Stimulated activated naive B cell treated with anti-CD40 and anti-IgM and Interleukin-4, amounts not matched to agents 10 μg/mL and 1 μg/mL and 100 μg/mL, for 72 hours (primary cell): Measurements from ENCODE around the gene SH3RF1.

ENCODE experiments used
- ATAC-seq, 2 donors: fragments of 150-1000 bp; cut with Tn5 transposase; replicated peaks; 2 replicates each; pipeline ENCODE4 v1.10.0; 2021; ENCODE audit warnings: moderate library complexity in 1 of 2
- DNase-seq: peaks from one replicate; pipeline ENCODE4 v3.0.0; 2021
- H3K27ac Mint-ChIP-seq: one replicate; pipeline ENCODE4 v1.8.0; 2022; ENCODE audit warnings: mild to moderate bottlenecking, mixed read lengths
- H3K27me3 Mint-ChIP-seq, 2 donors: one replicate each; pipeline ENCODE4 v1.8.0; 2022; ENCODE audit warnings: mixed read lengths in 2 of 2
- H3K36me3 Mint-ChIP-seq, 2 donors: one replicate each; pipeline ENCODE4 v1.8.0; 2022; ENCODE audit warnings: mixed read lengths in 2 of 2, mild to moderate bottlenecking in 1 of 2
- H3K4me1 Mint-ChIP-seq, 2 donors: one replicate each; pipeline ENCODE4 v1.8.0; 2022; ENCODE audit warnings: mixed read lengths in 2 of 2, mild to moderate bottlenecking in 1 of 2
- H3K4me3 Mint-ChIP-seq, 2 donors: one replicate each; pipeline ENCODE4 v1.8.0; 2022; ENCODE audit warnings: mild to moderate bottlenecking in 2 of 2, mixed read lengths in 2 of 2, moderate library complexity in 1 of 2
- H3K9me3 Mint-ChIP-seq, 2 donors: one replicate each; pipeline ENCODE4 v1.8.0; 2022; ENCODE audit warnings: mixed read lengths in 2 of 2, mild to moderate bottlenecking in 1 of 2

Gene SH3RF1

DNA sequence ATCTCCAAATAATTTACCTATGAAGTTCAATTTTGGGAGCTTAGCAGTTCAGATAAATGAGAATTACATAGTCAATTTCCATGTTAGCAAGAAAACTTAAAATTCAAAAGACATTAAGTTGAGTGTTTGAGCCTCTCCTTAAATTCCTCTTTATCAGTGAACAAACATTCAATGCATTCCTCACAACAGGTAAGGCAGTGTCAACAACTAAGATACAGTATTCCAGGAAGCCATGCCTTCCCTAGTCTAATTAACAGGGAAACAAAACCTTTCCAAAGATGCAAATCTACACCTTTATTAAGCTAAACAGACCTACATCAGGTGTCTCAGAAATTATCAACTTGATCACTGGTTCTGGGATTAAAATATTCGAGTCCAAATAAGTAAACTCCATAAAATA lies 3.7 kb downstream of the SH3RF1 start:
- Mint-ChIP-seq H3K27ac (no peak overlapping the region), H3K4me3 (no peak overlapping the region), H3K4me1 (peaks cover 4 to 22% of the 10 kb centered on the region in 2 donors), H3K36me3 (peaks cover 0 to 4% of the 10 kb centered on the region in 2 donors), H3K27me3 (peaks cover 7 to 12% of the 10 kb centered on the region in 2 donors), H3K9me3 (no peaks in the 10 kb centered on the region)
- ATAC-seq (no peak), DNase-seq (no peak)

DNA sequence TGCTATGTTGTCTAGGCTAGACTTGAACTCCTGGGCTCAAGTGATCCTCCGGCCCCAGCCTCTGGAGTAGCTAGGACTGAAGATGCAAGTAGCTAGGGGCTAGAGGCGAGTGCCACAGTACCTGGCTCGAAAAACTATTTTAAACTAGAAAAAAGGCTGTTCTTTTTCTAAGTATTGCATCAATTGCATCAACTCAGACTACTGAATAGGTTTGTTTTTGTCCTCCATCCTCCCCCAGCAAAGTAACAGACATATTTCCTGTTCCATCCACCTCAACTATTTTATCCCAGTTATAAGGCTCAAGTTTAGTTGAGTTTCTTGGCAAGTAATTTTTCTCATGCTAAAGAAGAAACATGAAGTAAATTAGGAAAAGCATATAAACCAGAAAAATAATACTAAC lies 4.1 kb downstream of the SH3RF1 start:
- no peak for ATAC-seq
- Mint-ChIP-seq H3K27me3 (peaks cover 7 to 12% of the 10 kb centered on the region in 2 donors), H3K27ac (no peak overlapping the region), H3K36me3 (peaks cover 0 to 4% of the 10 kb centered on the region in 2 donors), H3K4me1 (peaks cover 4 to 18% of the 10 kb centered on the region in 2 donors), H3K4me3 (no peak overlapping the region), H3K9me3 (no peaks in the 10 kb centered on the region)
- no peak for DNase-seq

DNA sequence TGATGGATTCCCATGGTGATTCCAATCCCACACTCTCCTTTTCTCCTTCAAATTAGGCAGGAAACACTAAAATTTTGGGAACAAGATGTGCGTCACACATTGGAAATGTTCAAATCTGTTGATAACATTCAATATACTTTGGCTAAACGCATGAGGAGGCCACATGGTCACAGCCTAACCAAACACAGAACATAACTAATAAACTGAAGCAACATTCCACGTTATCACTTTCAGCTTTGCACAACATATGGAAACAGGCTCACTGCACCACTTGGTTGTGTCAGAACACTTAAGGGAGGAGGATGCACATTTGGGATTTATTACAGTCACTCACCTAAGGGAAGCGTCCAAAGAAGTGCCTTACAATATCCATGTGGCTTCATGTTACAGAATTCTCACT lies 4.7 kb downstream of the SH3RF1 start:
- Mint-ChIP-seq H3K27me3 (peaks cover 7 to 12% of the 10 kb centered on the region in 2 donors), H3K27ac (no peak overlapping the region), H3K36me3 (peaks cover 0 to 4% of the 10 kb centered on the region in 2 donors), H3K4me3 (no peak overlapping the region), H3K4me1 (peaks cover 4 to 12% of the 10 kb centered on the region in 2 donors), H3K9me3 (no peaks in the 10 kb centered on the region)
- DNase-seq: no peak
- no peak for ATAC-seq

DNA sequence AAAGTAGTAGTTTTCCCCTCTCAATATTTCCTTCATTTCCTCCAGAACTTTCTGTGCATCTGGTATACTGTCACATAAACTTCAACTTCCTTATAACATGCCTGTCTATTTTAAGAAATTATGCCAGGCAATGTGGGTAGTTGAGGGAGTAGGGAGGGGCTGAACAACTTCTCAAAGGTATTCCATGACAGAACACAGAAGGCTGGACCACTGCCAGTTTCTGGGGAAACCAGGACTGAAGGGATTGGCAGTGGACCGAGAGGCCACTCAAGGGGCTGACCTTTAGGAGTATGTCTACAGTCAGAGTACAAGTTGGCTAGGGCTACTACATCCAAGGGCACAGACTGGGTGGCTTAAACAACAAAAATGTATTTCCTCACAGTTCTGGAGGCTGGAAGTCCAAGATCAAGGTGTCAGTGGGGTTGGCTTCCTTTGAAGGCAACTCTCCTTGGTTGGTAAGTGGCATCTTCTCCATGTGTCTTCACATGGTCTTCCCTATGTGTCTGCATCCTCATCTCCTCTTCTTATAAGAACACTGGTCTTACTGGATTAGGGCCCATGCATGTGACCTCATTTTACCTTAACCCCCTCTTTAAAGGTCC lies 6.9 kb downstream of the SH3RF1 start:
- Mint-ChIP-seq H3K27ac (no peak overlapping the region), H3K4me3 (no peak overlapping the region), H3K36me3 (peaks cover 0 to 4% of the 10 kb centered on the region in 2 donors), H3K9me3 (no peaks in the 10 kb centered on the region), H3K4me1 (peaks cover 0 to 1% of the 10 kb centered on the region in 2 donors), H3K27me3 (peaks cover 9 to 10% of the 10 kb centered on the region in 2 donors)
- DNase-seq (no peak), ATAC-seq (no peak)

DNA sequence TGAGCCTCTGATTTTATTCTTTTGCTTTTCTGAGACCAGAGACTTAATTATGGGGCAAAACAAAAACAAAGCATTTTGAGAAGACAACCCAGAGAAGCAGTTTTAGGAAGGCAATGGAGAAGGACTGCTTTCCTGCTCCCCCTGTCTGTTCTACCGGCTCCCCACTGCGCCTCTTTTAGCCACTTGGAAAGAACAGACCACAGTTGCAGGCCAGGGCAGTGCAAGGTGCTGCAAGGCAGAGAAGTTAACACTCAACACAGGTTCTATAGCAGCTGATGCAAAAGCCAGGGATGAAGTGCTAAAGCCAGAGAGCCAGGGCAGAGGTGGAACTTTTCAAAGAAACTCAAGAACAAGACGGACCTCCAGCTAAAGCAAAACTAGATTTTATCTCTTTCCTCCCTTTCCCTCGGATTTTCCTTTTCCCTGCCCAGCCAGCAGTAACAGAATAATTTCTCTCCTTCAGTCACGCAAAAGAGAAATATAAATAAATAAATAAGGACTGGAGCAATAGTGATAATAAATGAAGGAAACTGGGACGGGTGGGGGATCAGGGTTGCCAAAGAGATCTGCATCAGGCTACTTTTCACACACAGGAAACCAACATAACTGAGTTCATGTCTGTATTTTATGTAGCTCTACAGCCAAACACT lies 10.4 kb downstream of the SH3RF1 start:
- H3K27ac Mint-ChIP-seq: no peak overlapping the region
- ATAC-seq: no peak
- peaks cover 0 to 5% of the 10 kb centered on the region in 2 donors for H3K4me1 Mint-ChIP-seq
- H3K27me3 Mint-ChIP-seq: peaks cover 4 to 7% of the 10 kb centered on the region in 2 donors
- H3K4me3 Mint-ChIP-seq: no peak overlapping the region
- no peaks in the 10 kb centered on the region for H3K9me3 Mint-ChIP-seq
- peaks cover 0 to 4% of the 10 kb centered on the region in 2 donors for H3K36me3 Mint-ChIP-seq
- DNase-seq: no peak

DNA sequence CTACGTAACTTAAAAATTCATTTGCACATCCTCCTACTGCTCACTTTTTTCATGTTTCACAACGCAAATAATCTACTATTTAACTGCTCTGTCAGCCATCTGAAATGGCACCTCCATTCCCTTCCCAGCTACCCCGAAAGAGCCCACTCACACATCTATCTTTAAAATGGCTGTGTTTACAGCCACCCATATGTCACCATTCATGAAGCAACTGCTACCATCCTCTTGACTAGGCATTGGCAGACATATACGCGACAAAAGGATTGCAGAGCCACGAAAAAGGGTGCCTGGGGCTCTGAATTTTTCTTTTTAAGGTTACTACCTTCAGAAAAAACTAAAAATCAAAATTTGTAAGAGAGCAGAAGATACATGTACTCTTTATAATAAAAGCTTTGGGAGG lies 11.5 kb downstream of the SH3RF1 start:
- H3K4me1 Mint-ChIP-seq: peaks cover 0 to 5% of the 10 kb centered on the region in 2 donors
- ATAC-seq (no peak), DNase-seq (no peak)
- peaks cover 0 to 7% of the 10 kb centered on the region in 2 donors for H3K27me3 Mint-ChIP-seq
- no peak overlapping the region for H3K4me3 Mint-ChIP-seq
- H3K27ac Mint-ChIP-seq: no peak overlapping the region
- no peaks in the 10 kb centered on the region for H3K9me3 Mint-ChIP-seq
- no peaks in the 10 kb centered on the region for H3K36me3 Mint-ChIP-seq

DNA sequence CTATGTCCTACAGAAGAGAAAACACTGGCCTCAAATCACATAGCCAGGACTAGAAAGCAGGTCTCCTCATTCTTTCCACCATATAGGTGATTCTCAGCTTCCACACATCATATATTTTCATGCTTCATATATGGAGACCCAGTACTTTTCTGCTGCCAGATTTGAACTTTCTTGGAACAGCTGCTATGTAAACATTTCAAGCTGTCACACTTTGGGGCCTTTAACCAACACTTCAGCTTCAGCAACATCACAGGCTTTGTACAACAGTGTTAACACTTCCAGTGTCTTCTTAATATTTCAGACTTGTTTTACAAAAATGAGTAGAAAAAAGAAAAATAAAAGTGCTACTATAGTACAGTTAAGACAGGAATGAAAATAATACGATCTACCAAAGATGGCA lies 12.6 kb downstream of the SH3RF1 start:
- ATAC-seq: no peak
- Mint-ChIP-seq H3K27ac (no peak overlapping the region), H3K9me3 (no peaks in the 10 kb centered on the region), H3K4me3 (no peak overlapping the region), H3K4me1 (peaks cover 0 to 5% of the 10 kb centered on the region in 2 donors), H3K27me3 (peaks cover 0 to 7% of the 10 kb centered on the region in 2 donors), H3K36me3 (no peaks in the 10 kb centered on the region)
- DNase-seq: no peak

DNA sequence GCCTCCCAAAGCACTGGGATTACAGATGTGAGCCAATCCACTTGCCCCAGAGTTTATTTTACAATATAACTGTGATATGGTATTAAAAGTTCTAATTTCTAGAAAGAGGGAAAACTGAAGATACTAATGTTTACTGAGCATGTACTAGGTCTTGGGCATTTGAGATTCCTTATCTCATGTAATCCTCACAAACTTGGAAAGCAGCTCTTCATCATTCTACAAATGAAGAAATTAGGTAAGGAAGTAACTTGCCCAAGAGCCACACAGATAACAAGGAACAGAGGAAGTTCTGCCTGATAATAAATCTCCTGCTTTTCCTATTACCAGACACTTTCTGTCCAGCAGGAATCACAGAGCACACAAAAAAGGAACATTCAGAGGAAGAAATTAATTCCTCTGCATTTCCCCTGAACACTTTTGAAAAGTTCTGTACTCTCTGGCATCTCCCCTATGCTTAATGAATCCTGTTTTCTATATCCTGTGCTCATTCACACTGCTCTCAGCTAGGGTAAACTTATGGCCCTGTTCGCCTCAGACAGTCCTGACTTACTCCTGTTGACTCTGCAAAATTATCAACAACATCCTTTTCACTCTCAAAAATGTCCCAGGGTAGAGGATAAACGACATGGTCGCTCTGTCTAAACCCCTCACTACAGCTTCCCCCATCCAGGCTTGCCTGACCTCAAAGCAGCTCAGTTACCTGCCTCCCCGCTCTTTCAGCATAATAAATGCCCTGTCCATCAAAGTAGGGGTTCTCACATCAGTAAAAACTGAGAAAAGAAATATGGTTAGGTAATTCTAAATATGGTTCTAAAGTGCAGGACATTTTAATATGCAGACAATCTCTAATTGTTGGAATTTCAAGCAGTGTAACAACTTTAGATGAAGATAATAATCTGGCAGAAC lies 13.6 kb downstream of the SH3RF1 start:
- no peak for ATAC-seq
- Mint-ChIP-seq H3K9me3 (no peaks in the 10 kb centered on the region), H3K4me1 (peaks cover 0 to 5% of the 10 kb centered on the region in 2 donors), H3K27ac (no peak overlapping the region), H3K36me3 (no peaks in the 10 kb centered on the region), H3K4me3 (no peak overlapping the region), H3K27me3 (peaks cover 0 to 7% of the 10 kb centered on the region in 2 donors)
- no peak for DNase-seq

DNA sequence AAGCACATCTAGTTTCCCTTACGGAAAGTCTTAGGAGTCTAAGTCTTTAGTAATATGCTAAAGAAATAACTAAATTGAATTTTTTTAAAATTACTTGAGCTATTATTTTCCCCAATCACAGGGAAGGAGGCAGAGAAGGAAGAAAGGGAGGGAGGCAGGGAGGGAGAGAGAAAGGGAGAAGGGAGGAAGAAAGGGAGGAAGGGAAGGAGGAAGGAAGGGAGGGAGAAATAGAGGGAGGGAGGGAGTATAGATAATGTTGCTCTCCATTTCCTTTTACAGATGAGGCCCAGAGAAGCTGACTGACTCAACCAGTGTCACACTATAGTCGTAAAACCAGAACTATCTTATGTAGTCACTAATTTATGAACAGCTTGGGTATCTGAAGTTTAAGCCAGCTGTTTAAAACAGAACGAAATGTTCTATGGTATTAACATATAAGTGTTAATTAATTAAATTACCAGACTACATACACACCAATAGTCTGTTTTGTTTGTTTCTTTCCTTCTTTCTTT lies 14.6 kb downstream of the SH3RF1 start:
- no peaks in the 10 kb centered on the region for H3K36me3 Mint-ChIP-seq
- peaks cover 0 to 5% of the 10 kb centered on the region in 2 donors for H3K4me1 Mint-ChIP-seq
- no peak overlapping the region for H3K4me3 Mint-ChIP-seq
- ATAC-seq (no peak), DNase-seq (no peak)
- H3K27me3 Mint-ChIP-seq: peaks cover 0 to 7% of the 10 kb centered on the region in 2 donors
- H3K9me3 Mint-ChIP-seq: no peaks in the 10 kb centered on the region
- H3K27ac Mint-ChIP-seq: no peak overlapping the region

DNA sequence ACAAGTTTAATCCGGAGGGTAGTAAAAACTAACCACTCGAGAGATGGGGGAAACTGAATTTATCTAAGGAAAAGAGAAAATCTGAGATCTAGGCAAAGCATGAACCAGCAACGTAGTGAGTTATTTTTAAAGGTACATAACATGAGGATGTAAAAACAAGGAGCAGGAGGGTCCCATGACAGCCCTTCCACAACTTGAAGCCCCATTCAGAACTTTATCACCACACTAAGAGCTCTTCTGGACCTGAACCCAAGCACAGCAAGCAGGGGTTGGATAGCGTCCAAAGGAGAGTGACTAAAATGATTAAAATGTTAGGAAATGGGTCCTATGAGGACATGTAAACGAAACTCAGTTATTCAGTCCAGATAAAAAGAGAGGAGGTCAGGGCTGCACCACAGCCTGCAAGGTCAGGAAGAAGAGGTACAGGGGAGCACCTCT lies 16.2 kb downstream of the SH3RF1 start:
- Mint-ChIP-seq H3K4me3 (no peak overlapping the region), H3K36me3 (no peaks in the 10 kb centered on the region), H3K4me1 (peaks cover 0 to 10% of the 10 kb centered on the region in 2 donors), H3K27ac (no peak overlapping the region), H3K27me3 (no peaks in the 10 kb centered on the region), H3K9me3 (no peaks in the 10 kb centered on the region)
- no peak for ATAC-seq
- no peak for DNase-seq

DNA sequence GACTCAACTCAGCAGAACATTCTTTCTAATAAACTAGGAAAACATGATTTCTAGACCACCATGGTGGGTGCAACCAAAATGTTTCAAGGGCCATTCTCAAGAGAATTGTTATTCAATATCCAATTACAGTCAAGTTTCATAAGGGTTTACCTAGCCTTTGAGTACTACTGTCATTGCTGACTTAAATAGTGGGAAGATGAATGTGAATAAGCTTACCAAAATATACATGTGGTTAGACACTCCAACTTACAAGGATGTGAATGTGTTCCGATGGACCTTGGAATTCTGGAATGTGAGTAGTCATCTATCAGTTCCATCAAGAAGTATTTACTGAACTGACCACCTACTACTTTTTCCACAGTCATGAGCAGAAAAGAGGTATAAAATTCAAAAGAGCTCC lies 16.9 kb downstream of the SH3RF1 start:
- no peak for ATAC-seq
- DNase-seq: no peak

DNA sequence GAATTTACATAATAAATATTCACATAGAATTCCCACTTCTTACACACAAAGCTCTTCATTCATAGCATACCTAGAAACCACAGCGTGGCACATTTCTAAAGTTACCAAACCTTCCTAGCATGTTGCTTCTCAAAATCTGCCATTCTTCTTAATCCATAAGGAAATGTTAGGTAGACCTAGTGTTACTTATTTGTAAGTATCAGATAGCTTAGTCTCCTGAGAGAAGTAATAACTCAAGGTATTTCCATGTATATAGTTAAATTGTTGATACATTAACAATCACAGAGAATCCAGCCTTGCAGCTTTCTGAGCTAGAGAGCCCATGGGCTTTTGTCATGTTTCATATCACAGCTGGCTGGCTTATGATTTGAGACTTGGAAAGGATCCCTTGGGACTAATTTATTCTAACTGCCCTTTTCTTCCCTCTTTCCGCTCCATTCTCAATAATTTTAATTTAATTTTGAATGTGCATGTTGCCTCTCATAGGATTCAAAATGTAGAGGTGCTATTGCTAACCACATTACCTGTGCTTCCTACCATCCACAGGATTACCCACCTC lies 17.6 kb downstream of the SH3RF1 start:
- no peak for DNase-seq
- Mint-ChIP-seq H3K4me1 (peaks cover 2 to 14% of the 10 kb centered on the region in 2 donors), H3K27ac (no peak overlapping the region), H3K27me3 (no peaks in the 10 kb centered on the region), H3K9me3 (peaks cover 0 to 1% of the 10 kb centered on the region in 2 donors), H3K4me3 (no peak overlapping the region), H3K36me3 (peaks cover 0 to 2% of the 10 kb centered on the region in 2 donors)
- ATAC-seq: no peak

More for the DNA sequence above, 16.9 kb downstream of the SH3RF1 start:
- Mint-ChIP-seq H3K36me3 (no peaks in the 10 kb centered on the region), H3K4me1 (peaks cover 2 to 14% of the 10 kb centered on the region in 2 donors), H3K9me3 (no peaks in the 10 kb centered on the region), H3K4me3 (no peak overlapping the region), H3K27me3 (no peaks in the 10 kb centered on the region), H3K27ac (no peak overlapping the region)

DNA sequence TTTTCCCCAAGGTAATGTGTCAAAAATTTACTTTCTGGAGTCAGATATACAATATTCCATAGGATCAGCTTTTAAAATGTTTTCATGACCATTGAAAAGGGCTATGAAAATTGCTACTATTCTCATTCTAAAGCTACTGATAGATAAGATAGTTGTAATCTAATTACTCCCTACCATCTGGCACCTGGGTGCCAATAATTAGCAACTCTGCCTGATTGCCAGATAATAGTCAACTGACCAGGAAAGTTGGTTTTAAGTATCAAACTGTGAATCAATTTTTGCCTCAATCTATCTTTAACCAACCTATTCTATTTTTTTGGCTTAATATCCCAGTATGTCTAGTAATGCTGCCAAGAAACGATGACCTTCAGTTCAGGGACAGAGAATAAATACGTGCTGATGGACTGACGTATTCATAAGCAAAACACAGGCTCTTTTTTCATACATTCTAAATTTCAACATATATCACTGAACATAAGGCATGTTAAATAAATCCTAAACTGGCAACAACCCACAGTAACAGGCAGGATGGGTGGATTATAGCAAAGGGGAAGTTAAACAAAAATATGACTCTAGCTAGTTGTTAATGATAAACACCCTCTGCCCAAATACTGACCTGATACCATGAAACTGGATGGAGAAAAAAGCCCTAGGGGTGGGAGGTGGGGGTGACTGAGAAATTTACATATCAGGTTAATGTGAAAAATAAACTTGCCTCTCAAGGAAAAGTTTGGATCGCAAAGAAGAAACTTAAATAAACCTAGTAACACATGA lies 18.2 kb downstream of the SH3RF1 start:
- ATAC-seq (no peak), DNase-seq (no peak)
- peaks cover 0 to 4% of the 10 kb centered on the region in 2 donors for H3K36me3 Mint-ChIP-seq
- H3K4me1 Mint-ChIP-seq: peaks cover 2 to 13% of the 10 kb centered on the region in 2 donors
- H3K27me3 Mint-ChIP-seq: no peaks in the 10 kb centered on the region
- H3K4me3 Mint-ChIP-seq: no peak overlapping the region
- no peak overlapping the region for H3K27ac Mint-ChIP-seq
- H3K9me3 Mint-ChIP-seq: peaks cover 0 to 3% of the 10 kb centered on the region in 2 donors
